Liver (tissue), 9 donors: ENCODE measurements around the gene TOMM40L. TPM values are rescaled to one million over a fixed set of nuclear protein-coding genes. Genes with fewer than 3 reads are reported as not detected.

Experiments used
- DNase-seq: peaks from one replicate; pipeline ENCODE4 v3.0.0-alpha.2; 2017; ENCODE audit warnings: low spot score
- H3K27ac ChIP-seq, 2 donors: one replicate each; pipeline ENCODE4 v1.7.0; 2013; ENCODE audit warnings: inconsistent platforms in 2 of 2, low read length in 2 of 2, control low read depth in 1 of 2, low read depth in 1 of 2, mild to moderate bottlenecking in 1 of 2
- H3K27me3 ChIP-seq, 4 donors: one replicate each; pipeline versions ENCODE4 v1.6.1 to v1.7.0; 2013; ENCODE audit warnings: low read length in 3 of 4, inconsistent platforms in 1 of 4, mild to moderate bottlenecking in 1 of 4, moderate library complexity in 1 of 4; ENCODE audit not compliant: control insufficient read depth in 4 of 4, insufficient read depth in 4 of 4
- H3K36me3 ChIP-seq, 4 donors: one replicate each; pipeline versions ENCODE4 v1.6.1 to v1.7.0; 2013; ENCODE audit warnings: low read length in 3 of 4, mild to moderate bottlenecking in 3 of 4, low read depth in 1 of 4, moderate library complexity in 1 of 4; ENCODE audit not compliant: control insufficient read depth in 4 of 4, insufficient read depth in 3 of 4
- H3K4me1 ChIP-seq, 4 donors: one replicate each; pipeline versions ENCODE4 v1.6.1 to v1.7.0; 2013; ENCODE audit warnings: low read length in 3 of 4, mild to moderate bottlenecking in 3 of 4, moderate library complexity in 1 of 4; ENCODE audit not compliant: control insufficient read depth in 4 of 4, insufficient read depth in 4 of 4
- H3K4me3 ChIP-seq, 3 donors: one replicate each; pipeline versions ENCODE4 v1.6.1 to v1.7.0; 2013; ENCODE audit warnings: low read length in 3 of 3, control low read depth in 1 of 3, low read depth in 1 of 3, mild to moderate bottlenecking in 1 of 3
- H3K9ac ChIP-seq, 2 donors: one replicate each; pipeline ENCODE4 v1.7.0; 2013; ENCODE audit warnings: low read length in 2 of 2, mild to moderate bottlenecking in 2 of 2, moderate library complexity in 2 of 2, control low read depth in 1 of 2, low read depth in 1 of 2
- H3K9me3 ChIP-seq, 4 donors: one replicate each; pipeline versions ENCODE4 v1.6.1 to v1.7.0; 2013; ENCODE audit warnings: low read length in 3 of 4; ENCODE audit not compliant: control insufficient read depth in 4 of 4
- ATF3 ChIP-seq: IDR thresholded peaks from 2 replicates; pipeline ENCODE4 v1.6.1; 2016; ENCODE audit warnings: antibody characterized with exemption
- EGR1 ChIP-seq, 2 donors: IDR thresholded peaks; 2 replicates each; pipeline ENCODE4 v1.6.1; 2016 to 2018; ENCODE audit warnings: antibody characterized with exemption in 2 of 2, low read depth in 2 of 2
- FOXA1 ChIP-seq: IDR thresholded peaks from 2 replicates; pipeline ENCODE4 v1.6.1; 2016; ENCODE audit warnings: antibody characterized with exemption
- FOXA2 ChIP-seq: IDR thresholded peaks from 2 replicates; pipeline ENCODE4 v1.6.1; 2016; ENCODE audit warnings: antibody characterized with exemption
- GABPA ChIP-seq, 2 donors: IDR thresholded peaks in 1 of 2; conservative IDR thresholded peaks in 1 of 2; 2 replicates each; pipeline ENCODE4 v1.6.1; 2016; ENCODE audit warnings: antibody characterized with exemption in 2 of 2, mild to moderate bottlenecking in 1 of 2, moderate library complexity in 1 of 2
- HNF4A ChIP-seq, 2 donors: conservative IDR thresholded peaks; 2 replicates each; pipeline ENCODE4 v1.6.1; 2016; ENCODE audit warnings: antibody characterized with exemption in 2 of 2, mild to moderate bottlenecking in 2 of 2
- HNF4G ChIP-seq: IDR thresholded peaks from 2 replicates; pipeline ENCODE4 v1.6.1; 2016; ENCODE audit warnings: antibody characterized with exemption
- JUND ChIP-seq, 2 donors: IDR thresholded peaks; 2 replicates each; pipeline ENCODE4 v1.6.1; 2016; ENCODE audit warnings: antibody characterized with exemption in 2 of 2
- NR2F2 ChIP-seq: IDR thresholded peaks from 2 replicates; pipeline ENCODE4 v1.6.1; 2016; ENCODE audit warnings: antibody characterized with exemption
- RAD21 ChIP-seq, 2 donors: IDR thresholded peaks; 2 replicates each; pipeline ENCODE4 v1.6.1; 2016; ENCODE audit warnings: antibody characterized with exemption in 2 of 2, mild to moderate bottlenecking in 2 of 2
- RXRA ChIP-seq, 2 donors: IDR thresholded peaks; 2 replicates each; pipeline ENCODE4 v1.6.1; 2017 to 2018; ENCODE audit warnings: antibody characterized with exemption in 2 of 2, mild to moderate bottlenecking in 1 of 2
- SP1 ChIP-seq: IDR thresholded peaks from 2 replicates; pipeline ENCODE4 v1.6.1; 2018; ENCODE audit warnings: antibody characterized with exemption, mild to moderate bottlenecking
- TAF1 ChIP-seq: conservative IDR thresholded peaks from 2 replicates; pipeline ENCODE4 v1.6.1; 2016; ENCODE audit warnings: antibody characterized with exemption, mild to moderate bottlenecking
- YY1 ChIP-seq: IDR thresholded peaks from 2 replicates; pipeline ENCODE4 v1.6.1; 2016; ENCODE audit warnings: antibody characterized with exemption, mild to moderate bottlenecking
- WGBS: extraction: QIAGEN DNeasy Blood & Tissue Kit; methylation state at CpG from one replicate; pipeline ENCODE4 v1.1.7; 2013; 5-methylcytosine and 5-hydroxymethylcytosine counted together
- polyA plus RNA-seq, 2 donors: library from polyadenylated mRNA; stranded (reverse) in 1 of 2; unstranded in 1 of 2; fragments of 200-250 nt in 1 of 2; fragments of >200 nt in 1 of 2; fragmentation: Nextera tagmentation in 1 of 2; extraction: Ambion mirVana in 1 of 2; gene quantifications; one replicate each; pipeline versions ENCODE4 v1.2.1 to v1.2.3, GENCODE V29; 2013 to 2015
- total RNA-seq, 2 donors: library from RNA; depleted of rRNA; stranded (reverse); fragments of >200 nt; gene quantifications; one replicate each; pipeline ENCODE4 v1.2.3, GENCODE V29; 2014
- TF ChIP-seq, protein P1 (sequence below): IDR thresholded peaks from 2 replicates; pipeline ENCODE4 v1.6.1; 2016; ENCODE audit warnings: antibody characterized with exemption
- TF ChIP-seq, protein P2 (sequence below): IDR thresholded peaks from 2 replicates; pipeline ENCODE4 v1.6.1; 2016; ENCODE audit warnings: antibody characterized with exemption, mild to moderate bottlenecking
- TF ChIP-seq, protein P3 (sequence below): IDR thresholded peaks from 2 replicates; pipeline ENCODE4 v1.6.1; 2016; ENCODE audit warnings: antibody characterized with exemption
- TF ChIP-seq, protein P4 (sequence below): fragments of 150-350 bp; IDR thresholded peaks from 2 replicates; pipeline ENCODE4 v1.5.1; 2017; ENCODE audit warnings: improper control_type of control experiment, low read depth, low read length; ENCODE audit not compliant: missing input control
- donor health status: healthy.
- donor health status: healthy.
- donor health status: healthy.
- donor health status: healthy.
- donor health status: healthy.

The TOMM40L gene
- total and polyA plus RNA-seq, 4 donors, result 6.7 to 10.5 (median 8.9) TPM

GRCh38 chr1:161241682-161242081 lies 15.8 kb downstream of the TOMM40L start:
- DNase-seq, result no peak
- Histone ChIP-seq H3K4me3 (no peak overlapping the region), H3K9ac (no peak overlapping the region), H3K27me3 (no peaks in the 10 kb centered on the region), H3K27ac (no peak overlapping the region), H3K9me3 (no peaks in the 10 kb centered on the region), H3K4me1 (peaks cover 0 to 18% (median 1%) of the 10 kb centered on the region in 4 donors), H3K36me3 (no peaks in the 10 kb centered on the region)
- 83% methylated on average over 3 of the region's 3 CpGs for WGBS
- TF ChIP-seq, protein P1, sequence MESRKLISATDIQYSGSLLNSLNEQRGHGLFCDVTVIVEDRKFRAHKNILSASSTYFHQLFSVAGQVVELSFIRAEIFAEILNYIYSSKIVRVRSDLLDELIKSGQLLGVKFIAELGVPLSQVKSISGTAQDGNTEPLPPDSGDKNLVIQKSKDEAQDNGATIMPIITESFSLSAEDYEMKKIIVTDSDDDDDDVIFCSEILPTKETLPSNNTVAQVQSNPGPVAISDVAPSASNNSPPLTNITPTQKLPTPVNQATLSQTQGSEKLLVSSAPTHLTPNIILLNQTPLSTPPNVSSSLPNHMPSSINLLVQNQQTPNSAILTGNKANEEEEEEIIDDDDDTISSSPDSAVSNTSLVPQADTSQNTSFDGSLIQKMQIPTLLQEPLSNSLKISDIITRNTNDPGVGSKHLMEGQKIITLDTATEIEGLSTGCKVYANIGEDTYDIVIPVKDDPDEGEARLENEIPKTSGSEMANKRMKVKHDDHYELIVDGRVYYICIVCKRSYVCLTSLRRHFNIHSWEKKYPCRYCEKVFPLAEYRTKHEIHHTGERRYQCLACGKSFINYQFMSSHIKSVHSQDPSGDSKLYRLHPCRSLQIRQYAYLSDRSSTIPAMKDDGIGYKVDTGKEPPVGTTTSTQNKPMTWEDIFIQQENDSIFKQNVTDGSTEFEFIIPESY, result no peak
- TF ChIP-seq EGR1 (IDR thresholded peaks at IDR 0.05; ENCODE audit: low read depth in 2 of 2), result no peak
- TF ChIP-seq, protein P2, sequence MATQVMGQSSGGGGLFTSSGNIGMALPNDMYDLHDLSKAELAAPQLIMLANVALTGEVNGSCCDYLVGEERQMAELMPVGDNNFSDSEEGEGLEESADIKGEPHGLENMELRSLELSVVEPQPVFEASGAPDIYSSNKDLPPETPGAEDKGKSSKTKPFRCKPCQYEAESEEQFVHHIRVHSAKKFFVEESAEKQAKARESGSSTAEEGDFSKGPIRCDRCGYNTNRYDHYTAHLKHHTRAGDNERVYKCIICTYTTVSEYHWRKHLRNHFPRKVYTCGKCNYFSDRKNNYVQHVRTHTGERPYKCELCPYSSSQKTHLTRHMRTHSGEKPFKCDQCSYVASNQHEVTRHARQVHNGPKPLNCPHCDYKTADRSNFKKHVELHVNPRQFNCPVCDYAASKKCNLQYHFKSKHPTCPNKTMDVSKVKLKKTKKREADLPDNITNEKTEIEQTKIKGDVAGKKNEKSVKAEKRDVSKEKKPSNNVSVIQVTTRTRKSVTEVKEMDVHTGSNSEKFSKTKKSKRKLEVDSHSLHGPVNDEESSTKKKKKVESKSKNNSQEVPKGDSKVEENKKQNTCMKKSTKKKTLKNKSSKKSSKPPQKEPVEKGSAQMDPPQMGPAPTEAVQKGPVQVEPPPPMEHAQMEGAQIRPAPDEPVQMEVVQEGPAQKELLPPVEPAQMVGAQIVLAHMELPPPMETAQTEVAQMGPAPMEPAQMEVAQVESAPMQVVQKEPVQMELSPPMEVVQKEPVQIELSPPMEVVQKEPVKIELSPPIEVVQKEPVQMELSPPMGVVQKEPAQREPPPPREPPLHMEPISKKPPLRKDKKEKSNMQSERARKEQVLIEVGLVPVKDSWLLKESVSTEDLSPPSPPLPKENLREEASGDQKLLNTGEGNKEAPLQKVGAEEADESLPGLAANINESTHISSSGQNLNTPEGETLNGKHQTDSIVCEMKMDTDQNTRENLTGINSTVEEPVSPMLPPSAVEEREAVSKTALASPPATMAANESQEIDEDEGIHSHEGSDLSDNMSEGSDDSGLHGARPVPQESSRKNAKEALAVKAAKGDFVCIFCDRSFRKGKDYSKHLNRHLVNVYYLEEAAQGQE, result no peak
- TF ChIP-seq ATF3, result no peak
- no peak for TF ChIP-seq HNF4A (conservative IDR thresholded peaks at IDR 0.05)
- TF ChIP-seq JUND (IDR thresholded peaks at IDR 0.05), result no peak
- TF ChIP-seq NR2F2, result no peak
- TF ChIP-seq RXRA (IDR thresholded peaks at IDR 0.05), result no peak
- TF ChIP-seq, protein P3, sequence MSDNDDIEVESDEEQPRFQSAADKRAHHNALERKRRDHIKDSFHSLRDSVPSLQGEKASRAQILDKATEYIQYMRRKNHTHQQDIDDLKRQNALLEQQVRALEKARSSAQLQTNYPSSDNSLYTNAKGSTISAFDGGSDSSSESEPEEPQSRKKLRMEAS, result no peak
- no peak for TF ChIP-seq GABPA (IDR thresholded peaks at IDR 0.05 in 1 of 2, conservative IDR thresholded peaks at IDR 0.05 in 1 of 2)
- no peak for TF ChIP-seq HNF4G
- TF ChIP-seq, protein P4, sequence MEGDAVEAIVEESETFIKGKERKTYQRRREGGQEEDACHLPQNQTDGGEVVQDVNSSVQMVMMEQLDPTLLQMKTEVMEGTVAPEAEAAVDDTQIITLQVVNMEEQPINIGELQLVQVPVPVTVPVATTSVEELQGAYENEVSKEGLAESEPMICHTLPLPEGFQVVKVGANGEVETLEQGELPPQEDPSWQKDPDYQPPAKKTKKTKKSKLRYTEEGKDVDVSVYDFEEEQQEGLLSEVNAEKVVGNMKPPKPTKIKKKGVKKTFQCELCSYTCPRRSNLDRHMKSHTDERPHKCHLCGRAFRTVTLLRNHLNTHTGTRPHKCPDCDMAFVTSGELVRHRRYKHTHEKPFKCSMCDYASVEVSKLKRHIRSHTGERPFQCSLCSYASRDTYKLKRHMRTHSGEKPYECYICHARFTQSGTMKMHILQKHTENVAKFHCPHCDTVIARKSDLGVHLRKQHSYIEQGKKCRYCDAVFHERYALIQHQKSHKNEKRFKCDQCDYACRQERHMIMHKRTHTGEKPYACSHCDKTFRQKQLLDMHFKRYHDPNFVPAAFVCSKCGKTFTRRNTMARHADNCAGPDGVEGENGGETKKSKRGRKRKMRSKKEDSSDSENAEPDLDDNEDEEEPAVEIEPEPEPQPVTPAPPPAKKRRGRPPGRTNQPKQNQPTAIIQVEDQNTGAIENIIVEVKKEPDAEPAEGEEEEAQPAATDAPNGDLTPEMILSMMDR, result no peak
- TF ChIP-seq FOXA2, result no peak
- no peak for TF ChIP-seq RAD21 (IDR thresholded peaks at IDR 0.05)
- no peak for TF ChIP-seq TAF1
- no peak for TF ChIP-seq YY1
- TF ChIP-seq FOXA1, result no peak
- no peak for TF ChIP-seq SP1
